ENCODE results near the gene LSM7.

- no peak for TF ChIP-seq CTCF (IDR thresholded peaks at IDR 0.05)
- no peak for TF ChIP-seq EP300 (IDR thresholded peaks at IDR 0.05)
- no peak for TF ChIP-seq POLR2A (IDR thresholded peaks at IDR 0.05)
These were observed 16.7 kb upstream of the LSM7 start for GRCh38 chr19:2345076-2345475.
